MM.1S (cell line): ENCODE results near the gene RTN3.

Experiments used
- CTCF ChIP-seq: fragments of 300-600 bp; sonication (generic); IDR thresholded peaks from 2 replicates; pipeline ENCODE4 v1.5.1; 2016; ENCODE audit warnings: antibody characterized with exemption, low read length, mixed read lengths
- EZH2 ChIP-seq: fragments of 300-600 bp; sonication (generic); optimal IDR thresholded peaks from 2 replicates; pipeline ENCODE3; 2017; ENCODE audit warnings: low read depth, mild to moderate bottlenecking, antibody characterized with exemption, low read length, mixed read lengths

GRCh38 chr11:63670096-63670432 is 11.2 kb upstream of the RTN3 start:
- no peak for TF ChIP-seq EZH2
- no peak for TF ChIP-seq CTCF
